Naive thymus-derived CD8-positive, alpha-beta T cell (primary cell): Measurements from ENCODE around the gene ZNF660. TPM values are rescaled to one million over a fixed set of nuclear protein-coding genes. Genes with fewer than 3 reads are reported as not detected.
"Not testable (repeated sequence)": the region's sequence is repeated elsewhere in the genome, so short reads cannot be mapped to it uniquely, and the experiment has no call there.

Experiments used
- ATAC-seq, 2 donors: fragments of 150-1000 bp; cut with Tn5 transposase in 1 of 2; sonication (Bioruptor Pico), chemical (Tn5 transposase) in 1 of 2; 1 replicate in 1 of 2; 2 replicates in 1 of 2; pipeline ENCODE4 v1.10.0; 2021; ENCODE audit warnings: mild to moderate bottlenecking in 2 of 2, moderate library complexity in 2 of 2
- POLR2A ChIA-PET: fragments of 350-600 bp; sonication (Branson Sonifier 250); formaldehyde crosslinking; loops from one replicate; lab custom pipeline; 2021; ENCODE audit warnings: antibody characterized with exemption; lab: Charles Lee
- DNase-seq, 10 donors: peaks; one replicate each; pipeline versions ENCODE4 v3.0.0 to v3.0.0-alpha.2; 2020 to 2022
- H3K27ac Mint-ChIP-seq, 10 donors: one replicate each; pipeline ENCODE4 v1.8.0; 2020 to 2022; ENCODE audit warnings: mild to moderate bottlenecking in 10 of 10, mixed read lengths in 10 of 10, moderate library complexity in 4 of 10, inconsistent platforms in 1 of 10
- H3K27me3 Mint-ChIP-seq, 5 donors: one replicate each; pipeline ENCODE4 v1.8.0; 2021 to 2022; ENCODE audit warnings: mixed read lengths in 5 of 5
- H3K36me3 Mint-ChIP-seq, 3 donors: one replicate each; pipeline ENCODE4 v1.8.0; 2020 to 2022; ENCODE audit warnings: mixed read lengths in 3 of 3, mild to moderate bottlenecking in 2 of 3, inconsistent platforms in 1 of 3
- H3K4me1 Mint-ChIP-seq, 4 donors: one replicate each; pipeline ENCODE4 v1.8.0; 2021 to 2022; ENCODE audit warnings: mixed read lengths in 4 of 4
- H3K4me3 Mint-ChIP-seq, 10 donors: one replicate each; pipeline ENCODE4 v1.8.0; 2020 to 2022; ENCODE audit warnings: mild to moderate bottlenecking in 10 of 10, mixed read lengths in 10 of 10, moderate library complexity in 6 of 10, inconsistent platforms in 1 of 10
- H3K9me3 Mint-ChIP-seq, 9 donors: one replicate each; pipeline ENCODE4 v1.8.0; 2020 to 2022; ENCODE audit warnings: mixed read lengths in 9 of 9, mild to moderate bottlenecking in 3 of 9, inconsistent platforms in 1 of 9, moderate library complexity in 1 of 9
- polyA plus RNA-seq, 3 donors: library from polyadenylated mRNA; unstranded; fragments of 300-500 nt; fragmentation: Illumina TruSeq; gene quantifications; one replicate each; pipeline ENCODE4 v1.2.3, GENCODE V29; 2021
- total RNA-seq, 8 experiments: library from RNA in 2 of 8; stranded (reverse) in 2 of 8; gene quantifications; one replicate each; pipeline ENCODE4 v1.2.3 and lab custom pipeline; 2021 to 2026

The ZNF660 gene
- total and polyA plus RNA-seq, 5 experiments from 2014 or later = 0.28 to 1.9 (median 1.4) TPM; not detected in 1

DNA sequence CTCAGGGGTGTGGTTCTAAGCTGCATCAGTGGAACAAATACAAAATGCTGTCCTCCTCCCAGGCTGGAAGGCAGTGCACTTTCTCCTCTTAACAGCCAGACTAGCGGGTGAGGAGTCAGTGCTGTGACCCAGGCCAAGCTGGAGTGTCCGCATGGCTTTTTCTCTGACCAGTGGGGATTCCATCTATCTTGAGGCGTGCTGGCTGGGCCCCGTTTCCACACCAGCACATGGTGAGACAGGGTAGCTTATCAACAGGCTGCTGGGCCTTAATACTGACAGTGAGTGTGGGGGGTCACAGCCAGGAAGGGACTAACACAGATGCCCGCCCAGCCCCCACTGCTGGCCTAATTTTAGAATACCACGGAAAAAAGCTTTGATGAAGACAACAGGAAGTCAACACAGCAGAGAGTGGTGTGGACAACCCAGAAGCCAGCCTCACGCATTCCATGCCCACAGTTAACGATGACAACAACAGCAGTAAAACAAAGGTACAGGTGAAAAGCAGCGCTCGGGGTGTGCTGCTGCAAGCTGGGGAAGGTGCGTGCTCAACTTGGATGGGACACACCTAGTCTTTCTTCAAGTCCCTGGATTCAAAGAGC, 7.3 kb upstream of the ZNF660 start:
- DNase-seq, ATAC-seq, H3K27me3 Mint-ChIP-seq, H3K4me3 Mint-ChIP-seq, H3K4me1 Mint-ChIP-seq, H3K27ac Mint-ChIP-seq, POLR2A ChIA-PET: not testable (repeated sequence)
- H3K36me3 Mint-ChIP-seq = peaks cover 12 to 38% (median 15%) of the 10 kb centered on the region in 3 donors
- H3K9me3 Mint-ChIP-seq = peaks cover 0 to 74% (median 21%) of the 10 kb centered on the region in 9 donors

- Mint-ChIP-seq H3K4me3 (peak overlapping the region in 1 of 10 donors; percentile 65), H3K36me3 (peaks cover 7 to 32% (median 11%) of the 10 kb centered on the region in 3 donors), H3K9me3 (peaks cover 0 to 71% (median 15%) of the 10 kb centered on the region in 9 donors)
- H3K27me3 Mint-ChIP-seq, H3K4me1 Mint-ChIP-seq, POLR2A ChIA-PET, H3K27ac Mint-ChIP-seq, DNase-seq, ATAC-seq: not testable (repeated sequence)
Measured at GRCh38 chr3:44578316-44578715, 6.4 kb upstream of the ZNF660 start.

DNA sequence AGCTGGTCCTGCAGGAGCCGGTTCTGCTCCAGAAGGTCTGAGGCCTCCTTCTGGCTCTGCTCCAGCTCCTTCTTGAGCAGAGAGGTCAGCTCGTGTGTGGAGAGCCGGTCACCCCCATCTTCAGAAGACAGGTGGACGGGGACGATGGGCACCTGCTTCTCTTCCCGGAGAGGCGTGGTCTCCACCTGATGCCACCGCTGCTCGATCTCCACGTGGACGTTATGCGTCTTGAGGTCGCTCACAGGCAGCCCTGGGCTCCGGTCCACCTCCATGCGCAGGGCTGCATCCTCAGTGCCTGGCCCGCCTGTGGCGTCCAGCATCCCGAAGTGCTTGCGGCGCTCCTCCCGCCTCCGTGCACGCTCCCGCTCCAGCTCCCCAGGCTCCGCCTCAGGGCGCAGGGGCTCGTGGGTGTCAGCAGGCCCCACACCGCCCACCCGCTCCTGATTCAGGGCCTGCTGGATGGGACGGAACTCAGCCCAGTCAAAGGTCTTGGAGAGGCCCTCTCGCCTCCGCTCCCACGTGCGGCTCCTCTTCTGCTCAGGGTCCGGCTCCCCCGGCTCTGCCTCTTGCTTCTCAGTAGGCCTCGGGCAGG, 5.7 kb upstream of the ZNF660 start:
- H3K4me3 Mint-ChIP-seq, DNase-seq, H3K4me1 Mint-ChIP-seq, ATAC-seq, POLR2A ChIA-PET, H3K27ac Mint-ChIP-seq: not testable (repeated sequence)
- Mint-ChIP-seq H3K9me3 (peaks cover 0 to 72% (median 18%) of the 10 kb centered on the region in 9 donors), H3K36me3 (peaks cover 10 to 39% (median 12%) of the 10 kb centered on the region in 3 donors), H3K27me3 (peaks cover 3 to 13% (median 9%) of the 10 kb centered on the region in 5 donors)

- Mint-ChIP-seq H3K27me3 (peaks cover 6 to 17% (median 14%) of the 10 kb centered on the region in 5 donors), H3K9me3 (peaks cover 0 to 68% (median 16%) of the 10 kb centered on the region in 9 donors), H3K36me3 (peaks cover 10 to 39% (median 12%) of the 10 kb centered on the region in 3 donors)
- H3K4me3 Mint-ChIP-seq, POLR2A ChIA-PET, DNase-seq, H3K27ac Mint-ChIP-seq, H3K4me1 Mint-ChIP-seq, ATAC-seq: not testable (repeated sequence)
Measured at GRCh38 chr3:44579749-44580148, 5.0 kb upstream of the ZNF660 start.

DNA sequence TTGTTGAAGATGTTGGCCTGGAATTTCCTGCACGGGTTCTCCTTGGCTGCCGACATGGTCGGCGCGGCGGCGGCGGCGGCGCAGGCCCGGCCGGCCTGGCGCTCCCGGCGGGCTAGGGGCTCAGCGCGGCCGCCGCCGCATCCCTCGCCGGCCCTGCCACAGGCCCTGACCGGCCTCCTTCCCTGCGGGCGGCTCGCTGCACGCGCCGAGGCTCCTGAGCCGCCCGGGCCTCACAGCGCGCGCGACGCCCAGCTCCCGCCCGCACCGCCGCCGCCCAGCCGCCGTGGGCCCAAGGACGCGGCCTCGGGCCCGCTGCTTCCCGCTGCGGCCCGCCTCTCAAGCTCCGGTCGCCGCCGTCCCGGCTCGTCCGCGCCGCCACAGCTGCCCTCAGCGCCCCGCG, 3.8 kb upstream of the ZNF660 start:
- POLR2A ChIA-PET, H3K4me3 Mint-ChIP-seq, ATAC-seq, DNase-seq, H3K27ac Mint-ChIP-seq: not testable (repeated sequence)
- Mint-ChIP-seq H3K9me3 (peaks cover 0 to 70% (median 15%) of the 10 kb centered on the region in 9 donors), H3K27me3 (peaks cover 6 to 29% (median 24%) of the 10 kb centered on the region in 5 donors), H3K36me3 (peaks cover 10 to 38% (median 12%) of the 10 kb centered on the region in 3 donors), H3K4me1 (peaks cover 4 to 21% (median 16%) of the 10 kb centered on the region in 4 donors)

DNA sequence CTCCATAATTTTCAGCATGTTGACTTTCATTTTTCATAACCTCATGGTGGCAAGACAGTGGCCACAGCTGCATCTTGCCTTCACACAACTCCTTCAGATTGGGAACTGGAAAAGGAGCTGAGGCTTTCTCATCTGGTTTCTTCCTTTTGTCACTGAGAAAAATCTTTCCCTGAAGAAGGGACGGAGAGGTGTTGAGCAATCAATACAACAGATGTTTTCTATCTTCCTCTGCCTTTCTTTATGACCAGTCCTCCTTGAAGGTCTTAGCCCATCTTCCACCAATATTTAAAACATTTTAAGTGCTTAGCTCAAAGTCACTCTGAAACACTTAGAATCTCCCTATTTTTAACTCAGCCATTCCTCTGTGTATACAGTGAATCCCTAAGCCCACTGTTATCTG, 11.9 kb downstream of the ZNF660 start:
- POLR2A ChIA-PET = no interaction called here
- Mint-ChIP-seq H3K4me1 (no peaks in the 10 kb centered on the region), H3K27me3 (peaks cover 0 to 5% (median 0%) of the 10 kb centered on the region in 5 donors), H3K4me3 (no peak overlapping the region), H3K36me3 (peaks cover 3 to 50% (median 39%) of the 10 kb centered on the region in 3 donors), H3K9me3 (peaks cover 20 to 64% (median 40%) of the 10 kb centered on the region in 9 donors), H3K27ac (no peak overlapping the region)
- no peak for ATAC-seq
- no peak for DNase-seq

DNA sequence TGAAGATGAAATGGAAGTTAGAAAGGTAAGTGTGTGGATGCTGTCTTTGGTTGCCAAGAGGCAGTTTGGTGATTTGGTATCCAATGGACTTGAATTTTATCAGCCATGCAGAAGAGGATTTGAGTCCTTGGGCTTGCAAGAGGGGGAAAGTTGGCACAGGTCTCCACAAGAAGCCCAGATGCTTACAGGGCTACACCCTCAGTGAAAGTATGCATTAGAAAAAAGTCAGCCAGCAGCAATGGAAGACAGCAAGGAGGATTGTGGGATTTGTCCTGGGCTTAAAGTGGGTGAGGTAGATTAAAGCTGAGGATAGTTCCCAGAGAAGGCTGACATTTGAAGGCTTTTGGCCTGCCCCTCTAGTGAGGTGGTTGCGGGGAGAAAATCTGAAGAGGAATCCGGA, 17.0 kb downstream of the ZNF660 start:
- Mint-ChIP-seq H3K36me3 (peaks cover 0 to 37% (median 36%) of the 10 kb centered on the region in 3 donors), H3K27me3 (peaks cover 0 to 18% (median 0%) of the 10 kb centered on the region in 5 donors), H3K4me3 (no peak overlapping the region), H3K27ac (no peak overlapping the region), H3K4me1 (no peaks in the 10 kb centered on the region), H3K9me3 (peaks cover 0 to 28% (median 15%) of the 10 kb centered on the region in 9 donors)
- DNase-seq = no peak
- no peak for ATAC-seq
- POLR2A ChIA-PET = no interaction called here

DNA sequence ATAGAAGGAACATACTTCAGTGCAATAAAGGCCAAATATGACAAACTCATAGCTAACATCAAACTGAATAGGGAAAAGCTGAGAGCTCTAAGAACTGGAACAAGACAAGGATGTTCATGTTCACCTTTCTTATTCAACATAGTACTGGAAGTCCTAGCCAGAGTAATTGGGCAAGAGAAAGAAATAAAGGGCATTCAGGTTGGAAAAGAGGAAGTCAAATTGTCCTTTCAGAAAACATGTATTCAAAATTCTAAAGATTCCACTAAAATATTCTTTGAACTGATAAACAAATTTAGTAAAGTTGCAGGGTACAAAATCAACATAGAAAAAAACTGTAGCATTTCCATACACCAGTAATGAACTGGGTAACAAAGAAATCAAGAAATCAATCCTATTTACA, 27.9 kb downstream of the ZNF660 start:
- no peak overlapping the region for H3K4me3 Mint-ChIP-seq
- peaks cover 2 to 22% (median 7%) of the 10 kb centered on the region in 3 donors for H3K36me3 Mint-ChIP-seq
- no peaks in the 10 kb centered on the region for H3K4me1 Mint-ChIP-seq
- DNase-seq = no peak
- POLR2A ChIA-PET = no interaction called here
- no peak for ATAC-seq
- H3K27ac Mint-ChIP-seq = no peak overlapping the region
- peaks cover 0 to 3% (median 2%) of the 10 kb centered on the region in 5 donors for H3K27me3 Mint-ChIP-seq
- H3K9me3 Mint-ChIP-seq = peaks cover 0 to 12% (median 0%) of the 10 kb centered on the region in 9 donors

DNA sequence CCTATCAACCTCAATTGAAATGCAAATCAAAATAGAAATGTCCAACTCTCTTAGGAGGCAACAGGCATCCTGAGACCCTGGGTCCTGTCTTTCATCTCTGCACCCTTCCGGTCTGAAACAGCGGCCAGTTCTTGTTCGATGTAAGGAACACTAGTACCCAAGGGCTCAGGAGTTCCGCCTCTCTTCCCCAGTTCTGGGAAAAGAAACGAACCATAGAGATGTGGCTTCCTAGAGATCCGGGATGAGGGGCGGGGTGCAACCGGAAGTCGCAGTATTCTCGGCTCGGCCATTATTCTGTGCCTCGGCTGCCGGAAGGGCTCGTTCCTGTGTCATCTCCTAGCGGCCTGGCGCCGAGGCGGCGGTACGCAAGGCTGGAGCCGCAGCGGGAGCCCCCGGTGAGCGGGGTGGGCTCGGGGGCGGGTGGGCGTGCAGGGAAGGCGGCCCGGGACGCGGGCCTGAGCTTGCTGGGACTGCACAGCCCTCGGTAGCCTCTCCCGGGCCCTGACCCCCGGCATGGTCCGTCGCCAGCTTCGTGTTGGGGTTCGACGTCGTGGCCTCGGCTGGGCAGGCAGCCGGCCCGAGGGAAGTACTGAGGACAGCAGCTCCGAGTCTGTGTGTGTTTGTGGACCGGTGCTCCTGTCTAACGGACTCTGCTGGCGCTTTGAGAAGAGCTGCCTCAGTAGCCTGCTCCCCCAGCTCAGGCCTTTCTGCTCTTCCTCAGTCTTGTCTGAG, 40.2 kb downstream of the ZNF660 start, which contains the start of gene ZNF197:
Gene ZNF197 (plus strand): TSS at position 288 of the 732 bp plus-strand sequence. CDS start 4,119 bp downstream, outside the sequence.
- Mint-ChIP-seq H3K36me3 (peaks cover 0 to 23% (median 17%) of the 10 kb centered on the region in 3 donors), H3K4me1 (peaks cover 8 to 46% (median 38%) of the 10 kb centered on the region in 4 donors), H3K9me3 (no peaks in the 10 kb centered on the region), H3K27me3 (no peaks in the 10 kb centered on the region), H3K27ac (peak within 1 kb of the TSS; percentile 81 to 92 (median 88)), H3K4me3 (peak within 1 kb of the TSS; percentile 84 to 94 (median 90))
- POLR2A ChIA-PET = interaction anchor here (0.7 to 1.0 kb wide), 5 partner anchors 61 to 351 kb away, joined by 3 to 5 read pairs (median 3); partner anchors contain the start of genes EXOSC7 and ZDHHC3
- DNase-seq (peak; percentile 4 to 66 (median 38)), ATAC-seq (peak; percentile 81 to 91)

GRCh38 chr3:44628716-44629115, 44.0 kb downstream of the ZNF660 start:
- no peak overlapping the region for H3K27ac Mint-ChIP-seq
- no peak for ATAC-seq
- DNase-seq = no peak
- H3K4me3 Mint-ChIP-seq = no peak overlapping the region
- H3K4me1 Mint-ChIP-seq = peaks cover 11 to 56% (median 40%) of the 10 kb centered on the region in 4 donors
- peaks cover 6 to 58% (median 50%) of the 10 kb centered on the region in 3 donors for H3K36me3 Mint-ChIP-seq
- POLR2A ChIA-PET = no interaction called here
- H3K9me3 Mint-ChIP-seq = no peaks in the 10 kb centered on the region
- H3K27me3 Mint-ChIP-seq = no peaks in the 10 kb centered on the region

GRCh38 chr3:44632193-44632592, 47.4 kb downstream of the ZNF660 start:
- no peak for ATAC-seq
- POLR2A ChIA-PET = no interaction called here
- Mint-ChIP-seq H3K27me3 (no peaks in the 10 kb centered on the region), H3K27ac (peak overlapping the region in 1 of 10 donors; percentile 76), H3K9me3 (peaks cover 0 to 26% (median 16%) of the 10 kb centered on the region in 9 donors), H3K4me3 (no peak overlapping the region), H3K36me3 (peaks cover 30 to 90% (median 82%) of the 10 kb centered on the region in 3 donors), H3K4me1 (peaks cover 8 to 36% (median 21%) of the 10 kb centered on the region in 4 donors)
- DNase-seq = no peak

- peaks cover 60 to 86% (median 71%) of the 10 kb centered on the region in 3 donors for H3K36me3 Mint-ChIP-seq
- peaks cover 0 to 95% (median 60%) of the 10 kb centered on the region in 9 donors for H3K9me3 Mint-ChIP-seq
- no peak overlapping the region for H3K27ac Mint-ChIP-seq
- POLR2A ChIA-PET = no interaction called here
- peaks cover 0 to 2% (median 0%) of the 10 kb centered on the region in 4 donors for H3K4me1 Mint-ChIP-seq
- H3K4me3 Mint-ChIP-seq = peak overlapping the region in 1 of 10 donors; percentile 19
- no peaks in the 10 kb centered on the region for H3K27me3 Mint-ChIP-seq
- ATAC-seq = no peak
- DNase-seq = no peak
Measured at GRCh38 chr3:44642337-44642736, 57.6 kb downstream of the ZNF660 start.
